Measurements from ENCODE around the gene NTRK1. TPM values are rescaled to one million over a fixed set of nuclear protein-coding genes. Genes with fewer than 3 reads are reported as not detected.

Gene NTRK1
- total and polyA plus RNA-seq, 2 of the 13 experiments (the other 11 are each of a cell fraction or from before 2014, with no cell fraction given): not detected

GRCh38 chr1:156909671-156910070 lies 49.0 kb downstream of the NTRK1 start (continued):
- TF ChIP-seq FOXK1 (CRISPR knock-in tag; IDR thresholded peaks at IDR 0.05; ENCODE audit: borderline replicate concordance, low read depth): no peak

GRCh38 chr1:156910309-156910782 lies 49.7 kb downstream of the NTRK1 start:
- BruUV-seq (replicated peaks): no TSS peak
- Histone ChIP-seq H2AFZ (ENCODE audit: low read length) (no peak overlapping the region), H3K9me3 (ENCODE audit: low read length) (no peaks in the 10 kb centered on the region), H3K4me2 (ENCODE audit: low read depth, low read length) (no peak overlapping the region; the same call in 1 of the 2 replicates), H3K36me3 (replicated peaks in 1 of 2; ENCODE audit: control insufficient read depth in 1 of 2, insufficient read depth in 2 of 2, low read length in 2 of 2) (no peaks in the 10 kb centered on the region), H3K79me2 (ENCODE audit: insufficient read depth, low read length) (no peaks in the 10 kb centered on the region), H3K4me3 (replicated peaks in 1 of 3; ENCODE audit: insufficient read depth in 1 of 3, low read depth in 2 of 3, low read length in 3 of 3) (no peak overlapping the region), H3K27ac (ENCODE audit: extremely low read length, insufficient read depth, low read length) (no peak overlapping the region), H3K9ac (ENCODE audit: insufficient read depth, low read depth, low read length) (no peak overlapping the region), H3K4me1 (ENCODE audit: insufficient read depth, low read length) (peaks cover 15% of the 10 kb centered on the region), H3K27me3 (ENCODE audit: control insufficient read depth in 1 of 2, insufficient read depth in 2 of 2, low read length in 2 of 2) (peaks cover 4 to 42% of the 10 kb centered on the region in 2 experiments; a peak in 4 of 5 replicates), H4K20me1 (ENCODE audit: insufficient read depth, low read length) (no peaks in the 10 kb centered on the region)
- CTCF ChIA-PET (ENCODE audit: low intra/inter-chr PET ratio, low total read pairs): interaction anchor here (0.9 to 2.0 kb wide), 2 partner anchors 10 to 18 kb away, joined by 3 to 6 read pairs; partner anchors contain the start of gene LRRC71
- intact Hi-C loops (cut with micrococcal nuclease; ENCODE audit: unreplicated experiment): loop anchor here (1.0 kb wide), 1 partner anchor 164 kb away; no protein-coding TSS in a partner anchor
- in situ Hi-C loops (cut with HindIII; ENCODE audit: extremely low pct_ligation_motif_present, low pct_unique_long_range_greater_than_20kb): no loop called here
- 0% methylated on average over 3 of the region's 18 CpGs for WGBS (ENCODE audit: low lambda C conversion rate)
- ATAC-seq (peak; percentile 49), FAIRE-seq (no peak), DNase-seq (ENCODE audit: low spot score) (peak; percentile 23)
- POLR2A ChIA-PET: no interaction called here
- TF ChIP-seq MED1 (CRISPR knock-in tag; IDR thresholded peaks at IDR 0.05) (no peak), MAFF (IDR thresholded peaks at IDR 0.05; ENCODE audit: low read depth, low read length) (no peak), ZNF639 (CRISPR knock-in tag; conservative IDR thresholded peaks at IDR 0.05) (no peak), ETV5 (CRISPR knock-in tag; IDR thresholded peaks at IDR 0.05; ENCODE audit: borderline replicate concordance) (no peak), RCOR2 (CRISPR knock-in tag; IDR thresholded peaks at IDR 0.05) (no peak), ARHGAP35 (CRISPR knock-in tag; IDR thresholded peaks at IDR 0.05; ENCODE audit: borderline replicate concordance) (no peak), RXRB (CRISPR knock-in tag; IDR thresholded peaks at IDR 0.05; ENCODE audit: borderline replicate concordance) (no peak), FOSL2 (CRISPR knock-in tag; IDR thresholded peaks at IDR 0.05) (no peak), ZNF724P (CRISPR knock-in tag; IDR thresholded peaks at IDR 0.05; ENCODE audit: borderline replicate concordance) (no peak), ZNF225 (CRISPR knock-in tag; IDR thresholded peaks at IDR 0.05) (0 out of 2 replicates have a peak, but pooled peaks have one; percentile 34), ZNF205 (CRISPR knock-in tag; IDR thresholded peaks at IDR 0.05) (no peak), STAG1 (CRISPR knock-in tag; IDR thresholded peaks at IDR 0.05) (0 out of 2 replicates have a peak, but pooled peaks have one; percentile 21), PRDM4 (CRISPR knock-in tag; IDR thresholded peaks at IDR 0.05; ENCODE audit: borderline replicate concordance) (no peak), ZNF768 (CRISPR knock-in tag; IDR thresholded peaks at IDR 0.05) (no peak), MAFG (CRISPR knock-in tag; IDR thresholded peaks at IDR 0.05) (no peak)
- TF ChIP-seq, protein P1, sequence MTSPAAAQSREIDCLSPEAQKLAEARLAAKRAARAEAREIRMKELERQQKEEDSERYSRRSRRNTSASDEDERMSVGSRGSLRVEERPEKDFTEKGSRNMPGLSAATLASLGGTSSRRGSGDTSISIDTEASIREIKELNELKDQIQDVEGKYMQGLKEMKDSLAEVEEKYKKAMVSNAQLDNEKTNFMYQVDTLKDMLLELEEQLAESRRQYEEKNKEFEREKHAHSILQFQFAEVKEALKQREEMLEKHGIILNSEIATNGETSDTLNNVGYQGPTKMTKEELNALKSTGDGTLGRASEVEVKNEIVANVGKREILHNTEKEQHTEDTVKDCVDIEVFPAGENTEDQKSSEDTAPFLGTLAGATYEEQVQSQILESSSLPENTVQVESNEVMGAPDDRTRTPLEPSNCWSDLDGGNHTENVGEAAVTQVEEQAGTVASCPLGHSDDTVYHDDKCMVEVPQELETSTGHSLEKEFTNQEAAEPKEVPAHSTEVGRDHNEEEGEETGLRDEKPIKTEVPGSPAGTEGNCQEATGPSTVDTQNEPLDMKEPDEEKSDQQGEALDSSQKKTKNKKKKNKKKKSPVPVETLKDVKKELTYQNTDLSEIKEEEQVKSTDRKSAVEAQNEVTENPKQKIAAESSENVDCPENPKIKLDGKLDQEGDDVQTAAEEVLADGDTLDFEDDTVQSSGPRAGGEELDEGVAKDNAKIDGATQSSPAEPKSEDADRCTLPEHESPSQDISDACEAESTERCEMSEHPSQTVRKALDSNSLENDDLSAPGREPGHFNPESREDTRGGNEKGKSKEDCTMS (CRISPR knock-in tag; conservative IDR thresholded peaks at IDR 0.05): no peak

All from HepG2 (cell line).